Measurements from ENCODE around the gene PDK2.

GRCh38 chr17:50103941-50104340, 8.8 kb downstream of the PDK2 start:
- no peak for TF ChIP-seq POLR2A (IDR thresholded peaks at IDR 0.05; ENCODE audit: low read length)
- no peak for TF ChIP-seq GATA1 (IDR thresholded peaks at IDR 0.05; ENCODE audit: low read depth, low read length)

Measured in erythroblast (primary cell).